PFSK-1 (cell line): ENCODE results near the gene CD200.

Source experiments
- POLR2AphosphoS5 ChIP-seq: IDR thresholded peaks from 2 replicates; pipeline ENCODE4 v1.6.1; 2012; ENCODE audit warnings: low read depth, mild to moderate bottlenecking, control low read depth, low read length, moderate library complexity
- TAF1 ChIP-seq: IDR thresholded peaks from 2 replicates; pipeline ENCODE4 v1.6.1; 2012; ENCODE audit warnings: low read length, control low read depth, borderline replicate concordance; ENCODE audit not compliant: insufficient read depth

GRCh38 chr3:112403103-112403502 lies 70.1 kb downstream of the CD200 start:
- TF ChIP-seq POLR2AphosphoS5: no peak
- no peak for TF ChIP-seq TAF1
